ENCODE results near the gene DNAL4.

The DNAL4 gene

DNA sequence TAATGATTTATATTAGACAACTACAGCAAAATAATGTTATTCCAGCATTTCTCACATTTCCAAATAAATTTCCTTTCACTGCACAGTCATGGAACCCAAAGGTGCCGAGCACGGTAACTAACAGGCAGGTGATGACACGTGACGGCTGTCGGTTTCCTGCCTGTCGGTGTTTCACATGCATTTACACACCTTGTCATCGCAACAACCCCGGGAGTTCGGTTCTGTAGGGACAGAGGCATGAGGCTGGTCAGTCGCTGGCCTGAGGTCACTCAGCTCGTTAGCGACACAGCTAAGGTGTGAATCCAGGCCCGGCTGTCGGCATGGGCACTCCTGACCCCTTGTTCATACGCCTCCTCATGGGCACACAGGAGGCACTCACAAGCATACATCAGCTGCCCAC lies 9.9 kb downstream of the DNAL4 start:
- no peak for DNase-seq

- no peak for DNase-seq
Measured at GRCh38 chr22:38783095-38783615, 10.8 kb downstream of the DNAL4 start.

DNA sequence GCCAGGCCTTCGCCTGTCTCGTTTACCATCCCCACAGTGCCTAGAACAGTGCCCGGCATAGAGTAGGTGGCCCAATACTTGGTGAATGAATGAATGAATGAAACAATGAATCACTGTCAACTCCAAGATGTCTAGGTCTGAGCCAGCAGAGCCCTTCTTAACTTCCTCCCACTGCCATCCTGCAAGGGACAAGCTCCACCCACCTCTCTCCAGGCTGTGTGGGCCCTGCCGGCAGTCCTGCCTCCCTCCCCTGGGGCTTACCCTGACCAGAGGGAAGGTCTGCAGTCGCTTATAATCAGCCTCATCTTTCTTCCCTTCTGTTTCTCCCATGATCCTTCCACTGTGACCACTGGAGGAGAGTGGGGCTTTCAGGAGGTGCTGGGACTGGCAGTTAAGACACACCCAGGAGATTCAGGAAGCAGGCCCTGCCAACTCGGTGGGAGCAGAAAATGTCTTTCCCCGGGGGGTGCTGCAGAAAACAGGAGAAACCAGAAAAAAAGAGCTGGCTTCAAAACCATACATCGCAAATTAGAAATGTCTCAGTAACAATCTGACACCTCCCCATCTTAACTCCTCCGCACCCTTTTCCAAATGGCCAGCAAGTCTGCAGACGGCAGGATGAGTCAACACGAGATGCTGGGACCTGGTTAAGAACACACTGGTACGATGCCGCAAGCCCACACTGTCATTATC lies 11.4 kb downstream of the DNAL4 start:
- DNase-seq: no peak

DNA sequence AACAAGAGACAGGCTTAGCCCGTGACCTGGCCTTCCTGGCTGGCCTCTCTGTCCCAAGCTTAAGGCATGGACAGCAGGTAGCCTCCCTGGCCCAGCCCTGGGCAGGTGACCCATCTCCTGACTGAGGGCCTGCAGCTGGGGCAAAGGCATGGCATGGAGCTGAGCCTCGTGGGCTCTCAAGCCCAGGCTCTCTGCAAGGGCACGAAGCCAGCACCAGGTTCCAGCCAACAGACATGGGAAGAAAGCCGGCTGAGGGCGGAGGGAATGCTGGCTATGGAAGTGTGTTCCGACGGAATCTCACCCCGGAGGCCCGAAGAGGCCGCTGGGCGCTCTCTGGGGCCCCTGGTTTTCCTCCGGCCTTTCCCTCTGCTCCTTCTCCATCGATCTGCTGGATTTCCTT lies 12.9 kb downstream of the DNAL4 start:
- DNase-seq: no peak

DNA sequence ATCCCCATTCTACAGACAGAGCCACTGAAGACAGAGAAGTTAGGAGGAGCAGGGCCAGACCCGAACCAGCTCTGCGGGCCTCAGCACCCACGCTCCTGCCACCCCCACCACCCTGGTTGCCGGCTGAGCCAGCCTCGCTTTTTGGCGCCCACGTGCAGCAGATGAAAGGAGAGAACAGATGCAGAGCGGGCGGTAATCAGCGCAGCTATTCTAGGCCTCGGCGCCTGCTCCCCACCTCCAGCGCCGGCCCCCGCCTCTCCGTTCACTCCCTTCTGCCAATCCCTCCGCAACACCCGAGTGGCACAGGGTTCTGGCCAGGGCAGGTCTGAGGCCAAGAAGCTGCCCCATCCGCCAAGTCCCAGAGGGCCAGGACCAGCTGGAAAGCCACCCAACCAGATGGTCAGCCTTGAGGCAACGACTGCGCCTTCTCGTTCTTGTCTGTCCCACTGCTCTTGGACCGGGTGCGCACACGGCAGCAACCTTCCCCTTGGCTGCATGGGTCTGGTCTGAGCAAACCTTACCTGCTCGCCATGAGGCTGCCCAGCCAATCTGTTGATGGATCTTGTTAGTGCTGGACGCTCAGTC lies 16.8 kb downstream of the DNAL4 start:
- DNase-seq: no peak

DNA sequence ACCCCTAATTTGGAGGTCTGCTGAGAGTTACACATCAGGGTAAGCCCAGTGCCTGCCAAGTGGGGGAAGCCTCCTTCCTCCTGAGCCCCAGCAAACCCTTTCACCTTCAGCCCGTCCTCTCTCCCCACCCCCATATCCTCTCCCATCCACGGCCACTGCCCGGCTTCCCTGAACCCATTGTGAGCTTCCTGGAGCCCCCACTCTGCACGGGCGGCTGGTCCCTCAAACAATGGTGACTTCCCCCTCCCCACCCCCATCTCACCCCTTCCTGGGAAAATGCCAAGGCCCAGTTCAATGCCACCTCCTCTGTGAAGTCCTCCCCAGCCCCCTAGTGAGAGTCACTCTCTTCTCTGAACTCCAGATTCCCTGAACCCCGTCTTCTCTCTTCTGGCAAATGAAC lies 17.9 kb downstream of the DNAL4 start:
- DNase-seq: no peak

DNA sequence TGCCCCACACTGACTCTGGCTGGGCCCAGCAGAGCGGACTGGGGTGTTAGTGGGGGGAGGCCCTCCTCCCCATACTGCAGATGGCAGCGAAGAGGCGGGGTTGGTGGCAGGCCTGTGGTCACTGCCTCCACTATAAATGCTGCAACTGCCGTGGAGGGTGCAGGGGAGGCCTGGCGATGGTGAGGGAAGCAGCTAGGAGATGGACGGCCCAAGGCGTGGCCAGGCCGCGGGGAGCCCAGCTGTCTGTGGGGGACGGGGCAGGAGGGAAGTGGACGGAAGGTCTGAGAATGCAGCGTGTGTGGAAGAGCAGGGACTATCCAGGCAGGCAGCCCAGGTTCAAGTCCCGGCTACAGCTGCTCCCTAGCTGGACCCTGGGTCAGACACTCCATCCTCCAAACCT lies 18.3 kb downstream of the DNAL4 start:
- DNase-seq: no peak

GRCh38 chr22:38774496-38775166 lies 19.3 kb downstream of the DNAL4 start:
- no peak for DNase-seq

GRCh38 chr22:38773363-38773946 lies 20.5 kb downstream of the DNAL4 start:
- no peak for DNase-seq

DNA sequence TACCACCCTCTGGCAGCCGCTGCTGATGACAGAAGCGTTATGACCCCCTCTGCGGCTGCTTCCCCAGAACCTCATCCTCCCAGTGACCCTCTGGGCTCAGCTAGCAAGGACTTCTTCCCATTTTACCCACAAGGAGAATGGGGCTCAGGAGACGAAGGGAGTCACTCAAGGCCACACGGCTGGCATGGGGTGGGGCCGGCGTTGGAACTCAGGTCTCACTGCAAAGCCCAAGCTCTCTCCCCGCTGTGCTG lies 21.4 kb downstream of the DNAL4 start:
- DNase-seq: no peak

GRCh38 chr22:38770257-38770949 lies 23.5 kb downstream of the DNAL4 start:
- DNase-seq: no peak

- DNase-seq: no peak
Measured at GRCh38 chr22:38768036-38768435, 25.9 kb downstream of the DNAL4 start.

- no peak for DNase-seq
Measured at GRCh38 chr22:38767313-38767712, 26.6 kb downstream of the DNAL4 start.

DNA sequence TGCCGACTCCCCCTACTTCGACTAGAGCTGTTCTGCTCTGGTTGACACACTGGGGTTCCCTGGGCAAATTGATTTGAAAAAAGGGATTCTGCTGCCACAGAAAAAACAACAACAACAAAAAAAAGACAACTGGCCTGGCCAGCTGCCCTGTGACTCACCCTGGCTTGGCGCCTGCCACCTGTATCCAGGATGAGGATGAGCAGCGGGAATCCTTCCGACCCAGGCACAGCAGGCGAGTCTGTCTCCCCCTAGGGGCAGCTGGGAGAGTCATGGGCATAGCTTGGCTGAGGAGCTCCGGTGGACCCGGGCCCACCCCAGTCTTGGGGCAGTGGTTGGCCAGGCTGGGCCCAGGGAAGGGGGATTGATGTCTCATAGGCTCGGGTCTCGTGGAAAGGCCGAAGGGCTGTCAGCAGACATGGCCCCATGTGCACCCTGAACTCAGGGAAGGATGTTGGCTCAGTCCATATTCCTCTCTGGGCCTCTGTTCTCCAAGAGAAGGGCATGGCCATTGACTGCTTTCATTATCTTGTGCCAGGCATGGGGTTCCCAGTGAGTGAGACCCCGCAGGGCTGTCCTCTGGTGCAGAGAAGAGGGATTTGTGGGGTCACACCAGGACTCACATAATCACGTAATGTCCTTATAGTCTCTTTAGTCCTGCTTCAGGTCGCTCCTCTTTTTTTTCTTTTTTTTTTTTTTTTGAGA lies 27.7 kb downstream of the DNAL4 start:
- peak; percentile 36 for DNase-seq

DNA sequence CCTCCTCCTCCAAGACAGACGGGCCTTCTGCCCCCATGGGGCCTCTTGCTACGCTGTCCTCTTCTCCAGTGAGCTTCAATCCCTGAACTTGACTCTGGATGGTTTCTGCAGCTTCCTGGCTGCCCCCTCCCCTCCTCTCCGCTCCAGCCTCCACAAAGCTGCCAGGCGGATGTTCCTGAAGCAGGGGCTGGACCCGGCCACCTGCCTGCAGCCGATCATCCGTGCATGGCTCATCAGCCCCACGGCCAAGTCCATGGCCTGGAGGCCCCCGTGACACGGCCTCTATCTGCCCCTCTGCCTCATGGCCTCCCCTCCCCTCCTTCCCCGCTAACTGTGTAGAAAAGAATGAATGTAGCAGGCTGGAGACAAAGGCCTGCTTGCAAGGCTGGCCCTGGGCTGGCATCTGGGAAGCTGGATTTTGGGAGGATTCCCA lies 31.4 kb downstream of the DNAL4 start:
- DNase-seq: no peak

- DNase-seq: no peak
Measured at GRCh38 chr22:38761202-38762162, 32.5 kb downstream of the DNAL4 start.

GRCh38 chr22:38760477-38761201 lies 33.3 kb downstream of the DNAL4 start:
- DNase-seq: no peak

DNA sequence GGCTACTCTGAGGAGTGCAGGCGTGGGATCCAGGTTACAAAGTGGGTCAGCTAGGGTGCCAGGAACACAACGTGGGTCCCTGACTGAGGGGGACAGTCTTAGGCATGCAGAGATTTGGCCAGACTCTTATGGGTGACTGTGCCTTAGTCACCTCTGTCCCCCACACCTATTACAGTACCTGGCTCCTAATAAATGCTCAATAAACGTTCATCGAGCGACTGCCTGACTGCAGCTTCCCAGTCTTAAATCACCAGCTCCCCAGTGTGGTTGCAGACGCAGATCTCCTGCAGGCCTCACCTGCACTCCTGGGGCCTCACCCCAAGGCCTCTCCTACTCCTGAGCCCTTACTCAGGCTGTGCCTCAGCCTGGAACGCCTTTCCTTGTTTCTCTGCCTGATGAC lies 34.9 kb downstream of the DNAL4 start:
- DNase-seq: no peak

- DNase-seq: peak; percentile 57
Measured at GRCh38 chr22:38758276-38758945, 35.5 kb downstream of the DNAL4 start.

DNA sequence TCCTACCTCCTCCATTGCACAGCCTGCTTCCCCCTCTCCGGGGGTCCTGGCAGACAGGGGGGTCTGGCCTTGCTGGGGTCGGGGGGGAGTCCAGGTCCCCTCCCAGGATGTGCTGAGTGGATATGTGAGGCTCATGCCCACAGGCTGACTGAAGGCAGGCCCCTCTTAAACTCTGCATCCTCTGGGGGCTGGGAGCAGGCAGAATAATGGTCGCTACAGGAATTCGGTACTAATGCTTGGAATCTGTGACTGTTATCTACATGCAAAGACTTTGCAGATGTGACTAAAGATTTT lies 36.5 kb downstream of the DNAL4 start:
- DNase-seq: no peak

Data from activated CD4-positive, alpha-beta T cell treated with anti-CD3 and anti-CD28 coated beads, Interleukin-2, Interleukin-6, amounts not matched to agents 100 ng/mL and 50 ng/mL, durations not matched to agents 16 hours and 8 hours (primary cell).